ENCODE measurements around the gene NUCB2.
"Not testable (repeated sequence)": the region's sequence is repeated elsewhere in the genome, so short reads cannot be mapped to it uniquely, and the experiment has no call there.

NUCB2 gene

DNA sequence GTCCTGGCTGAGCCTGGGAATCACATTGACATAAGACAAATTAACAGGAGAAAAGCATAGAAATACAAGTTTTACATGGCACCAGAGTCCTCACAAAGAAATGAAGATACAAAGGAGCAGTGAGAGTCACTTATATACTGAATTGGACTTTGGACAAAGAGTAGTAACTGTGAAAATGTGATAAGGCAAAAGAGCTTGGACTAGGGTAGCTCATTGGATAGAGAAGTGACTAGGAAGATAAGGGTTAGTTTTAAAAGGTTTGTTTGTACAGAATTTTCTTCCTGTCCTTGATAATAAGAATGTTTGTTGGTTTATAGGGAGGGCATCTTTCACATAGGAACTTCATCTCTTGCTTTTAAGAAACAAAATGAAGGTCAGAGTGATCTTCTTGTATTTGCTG, 17.9 kb upstream of the NUCB2 start:
- TF ChIP-seq, protein P1, sequence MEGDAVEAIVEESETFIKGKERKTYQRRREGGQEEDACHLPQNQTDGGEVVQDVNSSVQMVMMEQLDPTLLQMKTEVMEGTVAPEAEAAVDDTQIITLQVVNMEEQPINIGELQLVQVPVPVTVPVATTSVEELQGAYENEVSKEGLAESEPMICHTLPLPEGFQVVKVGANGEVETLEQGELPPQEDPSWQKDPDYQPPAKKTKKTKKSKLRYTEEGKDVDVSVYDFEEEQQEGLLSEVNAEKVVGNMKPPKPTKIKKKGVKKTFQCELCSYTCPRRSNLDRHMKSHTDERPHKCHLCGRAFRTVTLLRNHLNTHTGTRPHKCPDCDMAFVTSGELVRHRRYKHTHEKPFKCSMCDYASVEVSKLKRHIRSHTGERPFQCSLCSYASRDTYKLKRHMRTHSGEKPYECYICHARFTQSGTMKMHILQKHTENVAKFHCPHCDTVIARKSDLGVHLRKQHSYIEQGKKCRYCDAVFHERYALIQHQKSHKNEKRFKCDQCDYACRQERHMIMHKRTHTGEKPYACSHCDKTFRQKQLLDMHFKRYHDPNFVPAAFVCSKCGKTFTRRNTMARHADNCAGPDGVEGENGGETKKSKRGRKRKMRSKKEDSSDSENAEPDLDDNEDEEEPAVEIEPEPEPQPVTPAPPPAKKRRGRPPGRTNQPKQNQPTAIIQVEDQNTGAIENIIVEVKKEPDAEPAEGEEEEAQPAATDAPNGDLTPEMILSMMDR (IDR thresholded peaks at IDR 0.05) = no peak
- DNase-seq (ENCODE audit: low spot score) = no peak
- Histone ChIP-seq H3K4me3 (no peak overlapping the region), H3K27ac (no peak overlapping the region)

DNA sequence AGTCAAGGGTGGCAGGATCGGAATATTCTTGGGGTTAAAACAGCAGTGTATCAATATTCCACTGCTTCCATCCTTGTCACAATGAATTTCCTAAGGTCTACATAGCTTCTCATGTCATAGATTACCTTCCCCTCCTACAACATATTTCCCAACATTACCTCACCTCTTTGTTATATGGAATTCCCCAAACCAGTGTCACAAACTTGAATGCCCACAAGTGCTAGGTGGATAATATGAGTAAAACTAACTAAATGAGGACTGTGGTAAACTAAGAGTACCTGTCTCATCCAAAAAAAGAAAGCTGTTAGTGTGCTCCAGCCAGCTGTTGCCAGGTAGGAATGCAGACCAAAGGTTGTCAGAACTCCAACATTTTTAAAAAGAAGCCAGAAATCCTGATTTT, 17.0 kb upstream of the NUCB2 start:
- H3K4me3 ChIP-seq = no peak overlapping the region
- TF ChIP-seq, protein P1 (IDR thresholded peaks at IDR 0.05) = no peak
- DNase-seq (ENCODE audit: low spot score) = no peak
- no peak overlapping the region for H3K27ac ChIP-seq

DNA sequence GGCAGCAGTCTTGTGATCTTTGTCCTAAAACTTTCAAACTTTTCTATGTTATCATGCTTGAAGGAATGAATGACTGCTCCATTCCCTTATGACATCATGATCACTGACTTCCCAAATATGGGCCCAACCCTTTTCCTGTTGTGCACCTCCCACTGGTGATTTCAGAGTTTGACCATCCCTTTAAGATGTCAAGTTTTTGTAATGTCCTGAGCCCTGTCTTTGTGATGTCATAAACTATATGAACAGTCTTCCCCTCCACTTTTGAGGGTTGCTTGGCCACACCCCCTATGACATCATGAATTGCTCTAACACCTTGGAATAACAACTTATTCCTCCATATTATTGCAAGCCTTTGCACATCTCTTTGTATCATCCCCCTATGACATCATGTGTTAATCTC, 16.5 kb upstream of the NUCB2 start:
- no peak for DNase-seq (ENCODE audit: low spot score)
- TF ChIP-seq, protein P1 (IDR thresholded peaks at IDR 0.05) = no peak
- Histone ChIP-seq H3K27ac (no peak overlapping the region), H3K4me3 (no peak overlapping the region)

DNA sequence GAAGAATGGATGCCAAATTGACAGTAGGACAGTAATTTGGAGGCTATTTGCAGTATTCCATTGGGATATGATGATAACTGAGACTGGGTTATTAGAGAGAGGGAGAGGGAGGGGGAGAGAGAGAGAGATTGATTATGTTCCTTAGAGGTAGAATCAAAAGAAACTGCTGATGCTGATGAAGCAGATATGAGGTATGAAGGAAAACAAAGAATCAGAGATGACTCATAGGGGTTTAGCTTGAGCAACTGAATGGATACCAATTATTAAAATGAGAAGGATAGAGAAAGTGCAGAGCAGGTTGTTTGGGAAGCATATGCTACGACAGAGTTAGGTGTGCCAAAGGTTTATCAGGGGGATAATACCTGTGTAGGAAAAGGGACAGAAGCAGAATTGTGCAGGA, 12.8 kb upstream of the NUCB2 start:
- TF ChIP-seq, protein P1 (IDR thresholded peaks at IDR 0.05) = no peak
- DNase-seq (ENCODE audit: low spot score) = no peak
- Histone ChIP-seq H3K4me3 (no peak overlapping the region), H3K27ac (no peak overlapping the region)

DNA sequence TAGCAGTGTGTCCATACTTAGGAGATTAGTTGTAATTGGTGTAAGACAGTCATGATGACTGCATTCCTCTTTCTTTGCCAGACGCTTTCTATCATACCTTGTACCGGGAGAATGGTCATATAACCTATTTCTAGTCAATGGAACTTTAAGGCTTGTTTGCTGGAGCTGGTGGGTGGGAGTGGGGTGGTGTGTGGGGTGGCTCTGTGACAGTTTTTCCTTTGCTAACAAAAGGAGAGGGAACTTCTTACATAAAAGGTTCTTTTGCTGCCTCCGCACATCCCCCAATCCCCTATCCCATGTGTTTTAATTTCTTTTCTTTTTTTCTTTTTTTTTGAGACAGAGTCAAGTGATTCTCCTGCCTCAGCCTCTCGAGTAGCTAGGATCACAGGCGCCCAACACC, 9.8 kb upstream of the NUCB2 start:
- Histone ChIP-seq H3K4me3 (no peak overlapping the region), H3K27ac (no peak overlapping the region)
- DNase-seq (ENCODE audit: low spot score) = no peak
- TF ChIP-seq, protein P1 (IDR thresholded peaks at IDR 0.05) = no peak

DNA sequence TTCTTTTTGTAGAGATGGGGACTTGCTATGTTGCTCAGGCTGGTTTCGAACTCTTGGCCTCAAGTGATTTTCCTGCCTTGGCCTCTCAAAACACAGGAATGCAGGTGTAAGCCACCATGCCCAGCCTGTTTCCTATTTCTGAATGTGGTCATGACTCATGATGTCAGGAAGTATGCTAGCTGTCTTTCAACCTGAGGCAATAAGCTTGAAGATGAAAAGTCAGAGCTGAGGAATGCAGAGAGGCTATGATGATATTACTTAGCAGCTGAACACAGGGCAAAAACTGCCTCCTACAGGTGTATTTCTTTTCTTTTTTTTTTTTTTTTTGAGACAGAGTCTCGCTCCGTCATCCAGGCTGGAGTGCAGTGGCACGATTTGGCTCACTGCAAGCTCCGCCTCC, 9.0 kb upstream of the NUCB2 start:
- DNase-seq (ENCODE audit: low spot score) = no peak
- H3K4me3 ChIP-seq = no peak overlapping the region
- TF ChIP-seq, protein P1 (IDR thresholded peaks at IDR 0.05) = no peak
- H3K27ac ChIP-seq = no peak overlapping the region

DNA sequence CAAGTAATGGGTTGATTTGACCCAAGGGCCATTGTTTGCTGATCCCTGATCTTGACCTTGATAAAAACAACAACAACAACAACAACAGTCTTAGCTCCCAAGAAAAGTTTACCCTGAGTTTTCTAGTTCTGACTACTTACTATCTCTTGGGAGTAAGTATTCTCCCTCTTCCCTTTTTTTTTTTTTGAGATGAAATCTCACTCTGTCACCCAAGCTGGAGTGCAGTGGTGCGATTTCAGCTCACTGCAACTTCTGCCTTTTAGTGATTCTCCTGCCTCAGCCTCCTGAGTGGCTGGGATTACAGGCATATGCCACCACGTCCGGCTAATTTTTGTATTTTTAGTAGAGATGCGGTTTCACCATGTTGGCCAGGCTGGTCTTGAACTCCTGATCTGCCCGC, 8.0 kb upstream of the NUCB2 start:
- DNase-seq (ENCODE audit: low spot score); H3K4me3 ChIP-seq: not testable (repeated sequence)

DNA sequence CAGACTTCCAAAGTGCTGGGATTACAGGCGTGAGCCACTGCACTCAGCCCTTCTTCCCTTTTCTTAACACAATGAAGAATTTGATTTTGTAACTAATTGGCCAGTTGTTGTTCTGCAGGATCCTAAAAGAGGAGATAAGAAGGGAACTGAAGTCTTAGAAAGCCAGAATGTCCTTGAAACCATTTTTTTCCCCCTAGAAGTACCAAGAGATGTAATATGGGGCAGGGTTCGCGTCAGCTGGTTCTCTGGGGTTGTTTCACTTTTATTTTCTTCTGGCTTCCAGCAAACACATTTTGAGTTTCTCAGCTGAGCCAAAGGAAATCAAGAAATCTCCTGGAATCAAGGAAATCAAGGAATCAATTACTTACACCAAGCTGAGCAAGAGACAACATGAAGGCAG, 7.6 kb upstream of the NUCB2 start:
- no peak for DNase-seq (ENCODE audit: low spot score)
- Histone ChIP-seq H3K27ac (no peak overlapping the region), H3K4me3 (no peak overlapping the region)
- TF ChIP-seq, protein P1 (IDR thresholded peaks at IDR 0.05) = no peak

More for the DNA sequence above, 8.0 kb upstream of the NUCB2 start:
- H3K27ac ChIP-seq = not testable (repeated sequence)

Measured in coronary artery (tissue), 2 donors.